Stimulated activated CD4-positive, alpha-beta T cell treated with anti-CD3 and anti-CD28 coated beads, Interleukin-12 subunit alpha, Interleukin-12 subunit beta, amount 100 ng/mL, for 48 hours (primary cell): ENCODE results near the gene TEX12.
"Not testable (repeated sequence)": the region's sequence is repeated elsewhere in the genome, so short reads cannot be mapped to it uniquely, and the experiment has no call there.

ENCODE experiments used
- DNase-seq, 3 donors: peaks; one replicate each; pipeline ENCODE4 v3.0.0-alpha.2; 2020; ENCODE audit warnings: low read depth in 2 of 3, low spot score in 1 of 3

TEX12 gene

GRCh38 chr11:112167145-112167544 lies at the start of gene TEX12:
Gene TEX12, plus strand, starts transcription at chr11:112167372. Its CDS starts 1,897 bp downstream, at chr11:112169269.
- DNase-seq = no peak

DNA sequence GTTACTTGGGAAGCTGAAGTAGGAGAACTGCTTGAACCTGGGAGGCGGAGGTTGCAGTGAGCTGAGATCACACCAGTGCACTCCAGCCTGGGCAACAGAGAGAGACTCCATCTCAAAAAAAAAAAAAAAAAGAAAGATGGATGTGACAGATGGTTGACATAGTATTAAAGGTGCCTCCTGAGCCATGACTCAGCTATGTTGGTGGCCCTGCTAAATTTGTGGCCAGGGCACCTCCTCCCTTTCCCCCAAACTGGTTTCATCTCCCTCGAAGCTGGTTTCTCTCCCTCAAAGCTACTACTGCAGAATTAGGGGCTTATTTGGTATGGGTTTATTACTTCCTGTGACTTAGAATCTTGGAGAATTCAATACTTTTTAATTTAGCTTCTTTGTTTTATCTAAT lies 49.0 kb upstream of the TEX12 start:
- DNase-seq = no peak

DNA sequence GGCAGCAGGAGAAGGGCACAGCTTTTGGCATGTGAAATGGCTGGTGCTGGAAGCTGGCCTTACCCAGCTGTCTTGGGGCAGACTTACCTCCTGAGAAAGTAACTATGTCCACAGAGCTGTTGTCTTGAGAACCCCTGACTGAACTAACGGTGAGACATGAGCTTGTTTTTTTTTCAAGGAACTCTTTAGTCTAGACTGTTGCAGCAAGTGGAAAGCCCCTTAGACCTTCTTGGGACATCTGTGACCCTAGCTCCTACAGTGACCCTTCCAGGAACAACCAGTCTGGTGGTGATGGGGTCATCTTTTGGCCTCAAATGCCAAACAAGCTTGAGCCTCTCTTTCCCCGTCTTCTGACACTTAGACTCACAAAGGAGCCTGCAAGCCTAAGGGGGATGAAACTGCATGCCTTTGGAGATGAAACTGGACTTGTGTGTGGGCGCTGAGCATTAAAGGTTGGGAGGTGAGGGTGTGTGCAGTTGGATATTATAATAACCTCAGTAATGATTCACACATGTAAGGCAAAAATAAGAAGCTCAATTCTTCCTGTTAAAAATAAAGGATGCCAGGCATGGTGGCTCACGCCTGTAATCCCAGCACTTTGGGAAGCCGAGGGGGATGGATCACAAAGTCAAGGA lies 45.1 kb upstream of the TEX12 start:
- no peak for DNase-seq

DNA sequence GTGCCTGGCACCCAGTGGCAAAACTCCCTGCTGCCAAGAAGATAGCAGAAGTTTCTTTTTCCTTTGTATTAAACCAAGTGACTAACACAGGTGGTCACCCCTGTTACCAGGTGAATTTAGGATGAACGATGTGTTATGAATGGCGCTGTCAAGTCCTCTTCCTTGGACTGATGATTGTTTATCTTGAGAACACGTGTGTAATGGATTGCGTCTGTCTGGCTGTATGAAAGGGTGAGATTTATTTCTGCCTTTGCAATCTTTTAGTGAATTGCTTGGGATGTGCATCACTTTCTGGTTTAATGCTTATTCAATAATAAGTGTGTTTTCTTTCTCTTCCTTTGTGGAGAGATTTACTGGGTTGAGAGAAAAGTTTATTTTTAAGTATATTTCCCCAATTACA lies 44.0 kb upstream of the TEX12 start:
- no peak for DNase-seq

GRCh38 chr11:112127056-112127455 lies 40.1 kb upstream of the TEX12 start:
- no peak for DNase-seq

DNA sequence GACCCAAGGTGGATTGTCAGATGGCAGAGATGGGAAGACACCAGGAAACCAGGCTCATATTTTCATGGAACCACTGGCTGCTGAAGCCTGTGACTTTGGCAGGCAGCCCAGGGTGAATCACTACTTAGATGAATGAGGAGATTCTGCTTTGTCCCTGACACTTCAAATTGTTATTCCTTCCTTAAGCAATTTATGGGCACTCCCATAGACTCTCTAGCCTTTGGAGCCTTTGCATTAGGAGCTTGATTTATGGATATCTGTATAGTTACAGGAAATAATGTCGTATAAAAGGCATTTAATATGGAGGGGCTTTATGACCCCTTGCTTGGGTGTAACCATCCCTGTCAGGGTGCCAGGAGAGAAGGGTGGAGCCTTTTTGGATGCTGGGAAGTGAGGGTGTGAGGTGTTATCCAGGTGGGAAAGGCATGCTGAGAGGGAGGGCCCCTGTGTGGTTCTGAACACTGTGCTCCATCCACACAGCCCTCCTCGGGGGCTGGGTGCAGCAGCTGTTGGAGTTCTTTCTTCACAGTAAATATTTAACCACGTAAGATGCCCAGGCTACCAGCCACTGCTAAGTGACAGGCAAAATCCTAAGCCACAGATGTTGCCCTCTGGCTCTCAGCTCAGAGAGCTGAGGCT lies 38.6 kb upstream of the TEX12 start:
- DNase-seq = no peak

- no peak for DNase-seq
Observed at GRCh38 chr11:112129656-112130055, 37.5 kb upstream of the TEX12 start.

GRCh38 chr11:112132737-112133136 lies 34.4 kb upstream of the TEX12 start:
- no peak for DNase-seq

- DNase-seq = no peak
Observed at GRCh38 chr11:112134473-112134872, 32.7 kb upstream of the TEX12 start.

GRCh38 chr11:112143597-112143996 lies 23.6 kb upstream of the TEX12 start:
- DNase-seq = no peak

DNA sequence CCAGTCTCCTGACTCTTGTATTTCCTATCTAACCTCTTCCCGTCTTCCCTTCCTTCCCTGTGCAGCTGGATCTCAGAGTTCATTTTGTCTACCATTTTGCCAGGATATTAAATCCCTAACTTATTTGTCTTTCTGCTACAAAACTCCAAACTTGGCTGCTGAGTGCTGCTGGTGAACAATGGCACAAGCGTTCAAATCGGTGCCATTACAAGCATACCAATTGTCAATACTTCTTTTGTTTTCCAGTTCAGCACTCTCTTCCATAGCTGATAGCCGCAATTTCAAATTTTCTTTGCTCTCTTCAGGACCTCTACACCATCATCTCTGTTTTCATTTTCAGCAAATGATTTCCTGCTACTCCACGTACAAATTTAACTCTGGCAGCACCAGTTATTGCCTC lies 16.7 kb upstream of the TEX12 start:
- DNase-seq = no peak

DNA sequence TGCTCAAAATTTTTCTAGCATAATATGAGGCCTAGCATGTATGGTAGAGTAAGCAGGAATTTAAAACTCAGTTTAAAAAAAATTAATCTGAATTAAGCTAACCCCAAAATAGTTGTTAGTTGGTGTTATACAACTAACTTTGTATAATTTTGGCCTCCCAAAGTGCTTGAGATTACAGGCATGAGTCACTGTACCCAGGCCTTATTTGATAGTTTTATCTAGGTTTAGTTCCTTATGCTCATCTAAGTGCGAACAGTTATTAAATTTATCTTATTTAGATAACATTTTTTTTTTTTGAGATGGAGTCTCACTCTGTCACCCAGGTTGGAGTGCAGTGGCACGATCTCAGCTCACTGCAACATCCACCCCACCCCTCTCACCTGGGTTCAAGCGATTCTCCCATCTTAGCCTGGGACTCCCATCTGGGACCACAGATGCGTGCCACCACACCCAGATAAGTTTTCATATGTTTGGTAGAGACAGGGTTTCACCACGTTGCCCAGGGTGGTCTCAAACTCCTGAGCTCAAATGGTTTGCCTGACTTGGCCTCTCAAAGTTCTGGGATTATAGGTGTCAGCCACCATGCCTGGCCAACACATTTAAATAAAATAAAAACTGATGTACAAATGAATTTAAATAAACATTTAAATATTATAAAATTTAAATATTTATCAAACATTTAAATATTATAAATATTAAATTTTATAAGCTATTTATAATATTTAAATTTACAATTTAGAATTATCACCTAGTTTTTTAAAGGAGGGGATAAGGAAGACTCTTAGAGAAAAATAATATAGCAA lies 10.8 kb upstream of the TEX12 start:
- no peak for DNase-seq

DNA sequence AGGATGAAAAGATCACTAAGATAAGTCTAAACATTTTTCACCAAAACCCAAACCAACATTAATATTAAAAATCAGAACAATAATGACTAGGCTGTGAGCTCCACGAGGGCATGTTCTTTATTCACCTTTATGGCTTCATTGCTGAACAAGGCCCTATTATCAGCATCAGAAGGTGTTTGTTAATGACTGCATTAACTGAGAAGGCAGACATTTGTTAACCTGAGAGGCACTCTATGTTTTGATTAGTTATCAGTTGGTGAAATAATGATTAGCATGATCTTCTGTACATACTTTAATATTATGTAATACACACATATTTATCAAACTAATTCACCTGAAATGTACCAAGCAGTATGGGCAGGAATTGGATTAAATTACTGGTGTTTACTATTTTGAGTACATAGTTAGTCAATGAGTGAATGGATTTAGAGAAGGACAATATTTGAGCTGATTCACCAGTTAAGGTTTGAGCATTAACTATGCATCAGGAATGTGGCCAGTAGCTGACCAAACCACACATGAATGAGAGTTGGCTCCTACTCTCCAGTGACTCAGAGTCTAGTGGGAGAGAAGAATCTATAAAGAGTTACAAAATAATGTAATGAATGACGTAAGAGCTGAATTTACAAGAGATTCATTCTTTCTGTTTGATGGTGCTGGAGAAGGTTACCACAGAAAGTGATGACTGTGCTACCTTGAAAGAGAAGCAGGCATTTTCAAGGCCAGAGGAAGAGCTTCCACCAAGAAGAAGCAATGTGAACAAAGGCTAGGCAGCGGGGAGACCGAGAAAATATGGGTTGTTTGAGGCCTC lies 10.0 kb upstream of the TEX12 start:
- no peak for DNase-seq

GRCh38 chr11:112159098-112160065 lies 7.8 kb upstream of the TEX12 start:
- no peak for DNase-seq

GRCh38 chr11:112160091-112160848 lies 6.9 kb upstream of the TEX12 start:
- DNase-seq = no peak

DNA sequence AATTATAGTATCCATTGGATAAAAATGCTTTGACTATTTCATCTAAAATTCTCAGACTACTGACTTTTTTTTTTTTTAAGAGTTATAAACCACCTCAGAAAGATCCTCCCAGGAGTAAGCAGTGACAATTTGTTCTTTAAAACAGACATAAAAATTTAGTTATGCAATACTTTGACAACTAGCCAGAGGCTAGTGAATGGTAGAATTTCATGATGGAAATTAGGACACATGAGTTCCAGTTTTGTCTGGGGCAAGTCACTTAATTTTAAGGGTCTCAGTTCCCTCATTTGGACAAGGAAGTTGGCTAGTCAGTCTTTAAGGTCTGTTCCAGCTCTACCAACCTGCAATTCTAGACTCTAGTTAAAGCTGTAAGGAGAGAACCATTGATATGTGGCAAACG lies 6.2 kb upstream of the TEX12 start:
- no peak for DNase-seq

DNA sequence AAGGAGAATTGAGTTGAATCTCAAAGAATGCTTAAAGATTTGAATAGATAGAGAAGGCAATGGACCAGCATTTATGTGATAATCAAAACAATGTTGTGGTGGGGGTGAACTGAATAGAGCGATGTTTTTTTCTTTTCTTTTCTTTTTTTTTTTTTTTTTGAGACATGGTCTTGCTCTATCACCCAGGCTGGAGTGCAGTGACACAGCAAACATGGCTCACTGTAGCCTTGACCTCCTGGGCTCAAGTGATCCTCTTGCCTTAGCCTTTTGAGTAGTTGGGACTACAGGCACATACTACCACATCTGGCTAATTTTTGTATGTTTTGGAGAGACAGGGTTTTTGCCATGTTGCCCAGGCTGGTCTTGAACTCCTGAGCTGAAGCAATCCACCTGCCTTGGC lies 5.0 kb upstream of the TEX12 start:
- DNase-seq = not testable (repeated sequence)

DNA sequence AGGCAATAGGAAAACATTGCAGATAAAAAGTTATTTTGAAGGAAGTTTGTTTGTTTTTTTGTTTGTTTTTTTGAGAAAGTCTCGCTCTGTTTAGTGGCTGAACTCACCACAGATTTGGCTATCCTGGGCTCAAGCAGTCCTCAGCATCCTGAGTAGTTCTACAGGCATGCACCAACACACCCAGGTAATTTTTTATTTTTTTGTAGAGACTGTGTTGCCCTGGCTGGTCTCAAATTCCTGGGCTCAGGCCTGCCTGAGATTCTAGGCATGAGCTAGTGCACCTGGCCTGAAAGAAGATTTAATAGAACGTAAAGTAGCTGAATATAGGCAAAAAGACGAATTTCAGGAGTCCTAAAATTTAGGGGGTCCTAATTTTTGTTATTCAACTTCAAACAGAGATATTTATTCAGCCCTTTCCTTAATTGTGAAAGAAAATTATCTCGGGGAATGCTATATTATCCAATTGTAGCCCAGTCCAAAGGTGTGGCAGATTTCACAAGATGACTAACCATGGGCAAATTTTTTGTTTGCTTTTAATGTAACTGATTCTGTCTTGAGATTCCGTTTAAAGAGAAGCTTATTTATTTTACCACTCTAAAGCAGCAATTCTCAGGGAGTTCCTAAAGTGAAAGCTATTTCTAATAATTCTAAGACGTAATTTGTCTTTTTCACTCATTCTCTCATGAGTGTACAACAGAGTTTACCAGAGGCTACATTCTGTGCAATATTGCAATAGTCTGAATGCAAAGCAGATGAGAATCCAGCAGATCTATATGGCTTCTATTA lies 4.2 kb upstream of the TEX12 start:
- DNase-seq = no peak
